C4-2B (cell line): ENCODE results near the gene BMP5.

Experiments used
- H3K27ac ChIP-seq: fragments of 450-650 bp; 2 replicates; pipeline ENCODE4 v1.5.1; 2017
- ZFX ChIP-seq: fragments of 450-650 bp; IDR thresholded peaks from 2 replicates; pipeline ENCODE4 v1.6.1; 2017
- TF ChIP-seq, protein P1 (sequence below): fragments of 450-650 bp; conservative IDR thresholded peaks from 2 replicates; pipeline ENCODE4 v1.5.1; 2017; ENCODE audit warnings: mild to moderate bottlenecking

Gene BMP5

GRCh38 chr6:55826941-55827340 lies 48.4 kb downstream of the BMP5 start:
- H3K27ac ChIP-seq, result no peak overlapping the region
- TF ChIP-seq, protein P1, sequence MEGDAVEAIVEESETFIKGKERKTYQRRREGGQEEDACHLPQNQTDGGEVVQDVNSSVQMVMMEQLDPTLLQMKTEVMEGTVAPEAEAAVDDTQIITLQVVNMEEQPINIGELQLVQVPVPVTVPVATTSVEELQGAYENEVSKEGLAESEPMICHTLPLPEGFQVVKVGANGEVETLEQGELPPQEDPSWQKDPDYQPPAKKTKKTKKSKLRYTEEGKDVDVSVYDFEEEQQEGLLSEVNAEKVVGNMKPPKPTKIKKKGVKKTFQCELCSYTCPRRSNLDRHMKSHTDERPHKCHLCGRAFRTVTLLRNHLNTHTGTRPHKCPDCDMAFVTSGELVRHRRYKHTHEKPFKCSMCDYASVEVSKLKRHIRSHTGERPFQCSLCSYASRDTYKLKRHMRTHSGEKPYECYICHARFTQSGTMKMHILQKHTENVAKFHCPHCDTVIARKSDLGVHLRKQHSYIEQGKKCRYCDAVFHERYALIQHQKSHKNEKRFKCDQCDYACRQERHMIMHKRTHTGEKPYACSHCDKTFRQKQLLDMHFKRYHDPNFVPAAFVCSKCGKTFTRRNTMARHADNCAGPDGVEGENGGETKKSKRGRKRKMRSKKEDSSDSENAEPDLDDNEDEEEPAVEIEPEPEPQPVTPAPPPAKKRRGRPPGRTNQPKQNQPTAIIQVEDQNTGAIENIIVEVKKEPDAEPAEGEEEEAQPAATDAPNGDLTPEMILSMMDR, result no peak
- TF ChIP-seq ZFX, result no peak

DNA sequence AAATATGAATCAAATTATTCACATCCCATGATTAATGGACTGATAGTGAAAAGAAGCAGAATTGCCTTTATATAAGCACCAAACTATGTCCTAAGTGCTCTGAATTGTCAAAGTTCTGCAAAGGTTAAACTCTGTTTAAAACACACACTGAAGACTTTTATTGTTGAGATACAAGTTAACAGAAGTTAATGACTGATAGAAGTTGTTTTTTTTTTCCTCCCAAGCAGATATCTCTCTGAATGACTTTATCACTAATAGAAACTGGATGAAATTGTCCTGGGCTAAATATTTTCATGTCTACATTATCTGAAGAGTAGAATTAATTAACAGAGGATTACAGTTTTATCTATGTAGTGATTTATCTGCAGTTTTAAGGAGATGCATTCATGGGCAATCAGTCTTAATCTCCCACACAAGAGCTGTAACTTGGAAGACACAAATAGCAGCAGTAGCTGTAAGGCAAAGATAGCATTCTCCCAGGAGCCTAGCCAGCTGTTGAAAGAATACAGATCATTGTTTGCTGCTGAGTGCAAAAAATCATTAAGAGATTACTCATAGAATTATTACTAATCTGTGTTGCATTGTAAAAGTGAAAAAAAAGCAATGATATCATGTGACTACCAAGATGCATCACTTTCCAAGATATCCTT lies 49.9 kb downstream of the BMP5 start:
- TF ChIP-seq ZFX, result no peak
- TF ChIP-seq, protein P1, result no peak
- H3K27ac ChIP-seq, result no peak overlapping the region

DNA sequence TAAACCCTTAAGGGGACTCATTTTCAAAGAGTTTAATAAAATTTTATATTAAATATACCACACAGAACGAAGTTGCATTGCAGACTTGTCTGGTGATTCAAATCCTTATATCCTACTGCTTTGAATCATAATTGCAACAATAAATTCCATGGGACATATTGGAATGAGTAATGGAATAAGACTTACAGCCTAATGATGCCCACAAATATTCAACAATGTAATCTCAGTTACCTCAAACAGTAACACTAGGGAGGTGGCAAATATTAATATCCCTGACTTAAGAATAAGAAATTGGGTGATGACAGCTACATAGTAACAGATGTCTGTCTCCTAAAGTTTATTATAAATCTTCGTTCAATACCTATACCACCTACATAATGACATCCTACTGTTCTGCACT lies 52.6 kb downstream of the BMP5 start:
- TF ChIP-seq, protein P1, result no peak
- no peak for TF ChIP-seq ZFX
- H3K27ac ChIP-seq, result no peak overlapping the region

DNA sequence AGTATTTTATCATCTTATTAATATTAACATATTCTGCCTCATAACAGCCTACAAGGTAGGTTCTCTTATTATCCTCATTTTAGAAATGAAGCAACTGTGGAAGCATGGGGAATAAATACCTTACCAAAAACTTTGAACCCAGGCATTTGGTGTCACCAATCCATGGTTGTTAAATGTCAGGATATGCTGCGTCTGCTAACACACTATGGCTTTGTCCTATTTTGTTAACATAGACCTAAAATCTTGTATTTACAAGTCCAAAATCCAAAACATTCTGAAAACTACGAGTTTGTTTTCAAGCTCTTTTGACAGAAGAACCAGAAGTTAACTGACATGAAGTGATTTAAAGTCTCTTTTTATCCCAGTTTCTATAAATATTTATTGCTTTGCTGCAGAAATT lies 53.4 kb downstream of the BMP5 start:
- TF ChIP-seq, protein P1, result no peak
- no peak for TF ChIP-seq ZFX
- no peak overlapping the region for H3K27ac ChIP-seq

DNA sequence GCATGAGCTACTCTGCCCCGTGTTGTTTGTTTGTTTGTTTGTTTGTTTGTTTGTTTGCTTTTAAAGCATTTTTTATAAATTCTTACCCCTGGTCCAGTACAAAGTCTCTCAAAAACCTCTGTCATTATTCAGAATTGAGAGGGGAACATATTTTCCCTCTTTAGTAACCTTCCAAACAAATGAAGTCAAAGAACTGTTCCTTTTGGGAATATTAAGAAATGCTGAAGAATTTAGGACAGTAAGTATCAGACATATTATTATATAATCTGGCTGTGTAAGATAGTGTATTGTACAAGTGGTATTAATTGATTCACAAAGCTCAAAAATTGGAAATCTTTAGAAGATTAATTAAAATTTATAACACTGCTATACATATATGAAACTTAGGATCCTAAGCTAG lies 54.7 kb downstream of the BMP5 start:
- TF ChIP-seq, protein P1, result no peak
- TF ChIP-seq ZFX, result no peak
- no peak overlapping the region for H3K27ac ChIP-seq

DNA sequence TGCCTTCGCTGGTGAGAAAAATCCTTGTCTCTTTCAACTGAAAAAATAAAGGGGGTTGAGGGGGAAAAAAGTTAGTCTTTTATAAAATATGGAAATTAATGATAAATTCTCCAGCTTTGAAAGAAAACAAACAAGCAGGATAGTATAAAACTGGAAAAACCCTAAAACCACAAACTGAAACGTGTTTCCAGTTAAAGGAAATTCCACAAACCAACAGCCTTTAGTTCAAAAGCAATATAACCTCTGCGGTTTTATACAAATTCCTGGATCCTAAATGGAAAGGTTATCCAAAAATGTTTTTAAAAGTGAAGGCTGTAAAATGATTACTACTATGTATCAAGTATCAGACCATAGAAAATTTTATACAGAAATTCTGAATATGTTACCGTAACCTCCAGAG lies 55.6 kb downstream of the BMP5 start:
- TF ChIP-seq, protein P1, result no peak
- no peak overlapping the region for H3K27ac ChIP-seq

DNA sequence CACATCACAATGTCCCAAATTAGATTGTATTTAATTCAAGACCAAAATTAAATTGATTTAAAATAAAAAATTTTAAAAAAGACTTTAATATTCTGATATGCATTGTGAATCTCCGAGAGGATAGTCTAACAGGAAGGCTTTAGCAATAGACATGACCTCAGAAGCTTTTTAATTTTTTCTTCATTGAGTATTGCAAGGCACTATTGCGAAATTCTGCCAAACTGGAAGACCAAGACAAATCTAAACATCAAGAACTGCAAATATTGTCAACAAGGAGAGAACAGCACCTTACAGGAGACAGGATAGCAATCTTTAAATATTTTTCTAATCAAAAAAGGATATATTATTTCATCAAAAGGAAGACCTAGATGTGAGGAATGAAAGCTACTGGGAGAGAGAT lies 56.9 kb downstream of the BMP5 start:
- no peak for TF ChIP-seq ZFX
- TF ChIP-seq, protein P1, result no peak
- H3K27ac ChIP-seq, result no peak overlapping the region
